Measurements from ENCODE around the gene CNTNAP2.

DNA sequence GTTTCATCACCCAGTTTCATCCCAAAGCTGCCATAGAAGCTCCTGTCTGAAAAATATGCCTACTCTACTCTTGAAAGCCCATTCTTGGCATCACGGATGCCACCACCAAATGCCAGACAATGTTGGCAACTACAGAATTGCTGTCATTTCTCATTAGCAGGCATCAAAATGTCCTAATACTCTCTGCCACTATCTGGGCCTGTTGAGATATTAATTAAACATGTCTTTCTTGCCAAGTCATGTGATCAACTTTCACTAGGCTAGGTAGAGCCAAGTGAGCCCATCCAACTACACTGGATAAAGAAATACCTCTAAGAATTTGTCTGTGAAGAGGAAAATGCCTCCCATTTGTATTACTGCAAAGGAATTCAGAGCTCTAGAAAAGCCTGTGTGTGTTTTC lies 1380.6 kb downstream of the CNTNAP2 start:
- TF ChIP-seq ELF4 (IDR thresholded peaks at IDR 0.05) (no peak), SP1 (IDR thresholded peaks at IDR 0.05) (no peak), ZNF384 (IDR thresholded peaks at IDR 0.05) (no peak), L3MBTL2 (conservative IDR thresholded peaks at IDR 0.05) (no peak), TARDBP (IDR thresholded peaks at IDR 0.05) (no peak), CTBP1 (IDR thresholded peaks at IDR 0.05; ENCODE audit: borderline replicate concordance) (no peak)
